ENCODE data around the gene PHLDA2. TPM values are rescaled to one million over a fixed set of nuclear protein-coding genes. Genes with fewer than 3 reads are reported as not detected.

PHLDA2 gene, protein sequence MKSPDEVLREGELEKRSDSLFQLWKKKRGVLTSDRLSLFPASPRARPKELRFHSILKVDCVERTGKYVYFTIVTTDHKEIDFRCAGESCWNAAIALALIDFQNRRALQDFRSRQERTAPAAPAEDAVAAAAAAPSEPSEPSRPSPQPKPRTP
- total RNA-seq (2016; rRNA removed; fragmentation: Illumina TruSeq; extraction: Trizol) = 0.36 and 0.55 TPM in 2 replicates
- total RNA-seq (2016; cell fraction: cytosol; rRNA removed; fragmentation: Illumina TruSeq; extraction: Trizol; ENCODE audit: low read depth) = 0.40 TPM in 1 of 2 replicates, not detected in the other
- 0.27 and 0.56 TPM in 2 replicates for total RNA-seq (2016; cell fraction: insoluble cytoplasmic fraction; rRNA removed; fragmentation: Illumina TruSeq; extraction: Trizol)
- total RNA-seq (2016; cell fraction: membrane; rRNA removed; fragmentation: Illumina TruSeq; extraction: Trizol) = 0.31 and 0.65 TPM in 2 replicates
- total RNA-seq (2016; cell fraction: nucleus; rRNA removed; fragmentation: Illumina TruSeq; extraction: Trizol) = not detected in 2 replicates
- polyA plus RNA-seq (2011; rRNA removed) = 0.78 and 1.5 TPM in 2 replicates
- 2.2 and 3.8 TPM in 2 replicates for polyA plus RNA-seq (2011; cell fraction: cytosol; rRNA removed)
- polyA plus RNA-seq (2011; cell fraction: nucleus; rRNA removed) = 3.7 and 3.9 TPM in 2 replicates
- polyA plus RNA-seq (2012) = 1.5 and 2.9 TPM in 2 replicates
- 1.1 and 1.5 TPM in 2 replicates for polyA plus RNA-seq (2016; cell fraction: cytosol; fragmentation: Illumina TruSeq; extraction: Trizol; ENCODE audit: low read depth)
- polyA plus RNA-seq (2016; cell fraction: insoluble cytoplasmic fraction; fragmentation: Illumina TruSeq; extraction: Trizol; ENCODE audit: low read depth) = 2.2 and 2.4 TPM in 2 replicates
- 1.2 and 1.5 TPM in 2 replicates for polyA plus RNA-seq (2016; cell fraction: membrane; fragmentation: Illumina TruSeq; extraction: Trizol; ENCODE audit: low read depth)
- 2.0 and 2.5 TPM in 2 replicates for polyA plus RNA-seq (2016; cell fraction: nucleus; fragmentation: Illumina TruSeq; extraction: Trizol; ENCODE audit: insufficient read depth, low read depth)
- 1.2 and 12.9 TPM in 2 replicates for polyA minus RNA-seq (2011; rRNA and poly(A)+ RNA removed; ENCODE audit: low replicate concordance)
- 0.88 and 1.4 TPM in 2 replicates for polyA minus RNA-seq (2011; cell fraction: cytosol; rRNA and poly(A)+ RNA removed)
- polyA minus RNA-seq (2011; cell fraction: nucleus; rRNA and poly(A)+ RNA removed) = 0.64 and 0.87 TPM in 2 replicates
- Bru-seq, nascent RNA = percentile 43 among the genes with signal in this experiment
- percentile 77 among the genes with signal in this experiment for BruChase-seq, experiment 1, labeled RNA remaining after a 6-hour chase
- percentile 56 among the genes with signal in this experiment for BruChase-seq, experiment 2, labeled RNA remaining after a 2-hour chase
- long read RNA-seq, experiment 1, partial matches to known transcripts = 0 of 4 reads
- long read RNA-seq, experiment 1, other reads (novel, unspliced or antisense) = 0 of 4 reads
- long read RNA-seq, experiment 2, transcript PHLDA2-201 (2 exons, 955 nt) = major isoform, 48 of 49 reads
- long read RNA-seq, experiment 2, partial matches to known transcripts = 0 of 49 reads
- long read RNA-seq, experiment 2, other reads (novel, unspliced or antisense) = 1 of 49 reads

- H3K9me3 ChIP-seq (ENCODE audit: low read length) = no peaks in the 10 kb centered on the region
- in situ Hi-C loops (cut with HindIII; ENCODE audit: extremely low pct_ligation_motif_present, low pct_unique_long_range_greater_than_20kb) (no loop called here), intact Hi-C loops (cut with micrococcal nuclease; ENCODE audit: unreplicated experiment) (no loop called here)
- 40% methylated on average over 6 of the region's 113 CpGs for WGBS (ENCODE audit: low lambda C conversion rate)
- ChIA-PET POLR2A (interaction anchor here (1.1 to 2.3 kb wide), 3 partner anchors 26 to 63 kb away, joined by 4 to 18 read pairs (median 5); partner anchors contain the start of gene NAP1L4), CTCF (ENCODE audit: low intra/inter-chr PET ratio, low total read pairs) (no interaction called here)
- no peak within 1 kb of the TSS for H2AFZ ChIP-seq (ENCODE audit: low read length)
- ATAC-seq (no peak), FAIRE-seq (no peak), DNase-seq (ENCODE audit: low spot score) (no peak)
- peaks cover 7 to 32% of the 10 kb centered on the region in 2 experiments for H3K27me3 ChIP-seq (ENCODE audit: control insufficient read depth in 1 of 2, insufficient read depth in 2 of 2, low read length in 2 of 2)
- peak within 1 kb of the TSS; percentile 49 to 70 (median 62) for H3K4me3 ChIP-seq (replicated peaks in 1 of 3; ENCODE audit: insufficient read depth in 1 of 3, low read depth in 2 of 3, low read length in 3 of 3)
- H3K4me2 ChIP-seq (ENCODE audit: low read depth, low read length) = peak within 1 kb of the TSS; percentile 88
- H4K20me1 ChIP-seq (ENCODE audit: insufficient read depth, low read length) = 0 out of 2 replicates have a peak, but pooled peaks cover under 1% of the 10 kb centered on the region
- TSS peak; percentile 90 for BruUV-seq (replicated peaks)
- no peaks in the 10 kb centered on the region for H3K36me3 ChIP-seq (replicated peaks in 1 of 2; ENCODE audit: control insufficient read depth in 1 of 2, insufficient read depth in 2 of 2, low read length in 2 of 2)
- H3K9ac ChIP-seq (ENCODE audit: insufficient read depth, low read depth, low read length) = peak within 1 kb of the TSS; percentile 47
- H3K4me1 ChIP-seq (ENCODE audit: insufficient read depth, low read length) = peaks cover 22% of the 10 kb centered on the region
- H3K27ac ChIP-seq (ENCODE audit: extremely low read length, insufficient read depth, low read length) = no peak within 1 kb of the TSS
- no peaks in the 10 kb centered on the region for H3K79me2 ChIP-seq (ENCODE audit: insufficient read depth, low read length)
- TF ChIP-seq ZNF3 (CRISPR knock-in tag; IDR thresholded peaks at IDR 0.05) (no peak), ZNF777 (CRISPR knock-in tag; IDR thresholded peaks at IDR 0.05) (peak; percentile 19), GABPB1 (CRISPR knock-in tag; IDR thresholded peaks at IDR 0.05) (peak; percentile 78), FOSL2 (CRISPR knock-in tag; IDR thresholded peaks at IDR 0.05) (0 out of 2 replicates have a peak, but pooled peaks have one; percentile 11), FOXC1 (CRISPR knock-in tag; IDR thresholded peaks at IDR 0.05; ENCODE audit: borderline replicate concordance) (no peak), NKX3-1 (CRISPR knock-in tag; IDR thresholded peaks at IDR 0.05) (no peak), MED8 (CRISPR knock-in tag; IDR thresholded peaks at IDR 0.05; ENCODE audit: insufficient replicate concordance) (no peak), ZNF510 (CRISPR knock-in tag; IDR thresholded peaks at IDR 0.05; ENCODE audit: low read depth) (no peak), AGO2 (optimal IDR thresholded peaks at IDR 0.05; ENCODE audit: low read depth, low read length) (peak; percentile 34), JUND (CRISPR knock-in tag; IDR thresholded peaks at IDR 0.05) (no peak), HNRNPLL (IDR thresholded peaks at IDR 0.05; ENCODE audit: low read depth, low read length, poor library complexity, severe bottlenecking) (peak; percentile 45), ONECUT2 (CRISPR knock-in tag; IDR thresholded peaks at IDR 0.05) (0 out of 2 replicates have a peak, but pooled peaks have one; percentile 36), HOXA3 (CRISPR knock-in tag; IDR thresholded peaks at IDR 0.05) (peak; percentile 47; the same call in 1 of the 2 replicates), POLR2G (IDR thresholded peaks at IDR 0.05; ENCODE audit: low read depth, low read length) (peak; percentile 78)
- TF ChIP-seq, protein P1, sequence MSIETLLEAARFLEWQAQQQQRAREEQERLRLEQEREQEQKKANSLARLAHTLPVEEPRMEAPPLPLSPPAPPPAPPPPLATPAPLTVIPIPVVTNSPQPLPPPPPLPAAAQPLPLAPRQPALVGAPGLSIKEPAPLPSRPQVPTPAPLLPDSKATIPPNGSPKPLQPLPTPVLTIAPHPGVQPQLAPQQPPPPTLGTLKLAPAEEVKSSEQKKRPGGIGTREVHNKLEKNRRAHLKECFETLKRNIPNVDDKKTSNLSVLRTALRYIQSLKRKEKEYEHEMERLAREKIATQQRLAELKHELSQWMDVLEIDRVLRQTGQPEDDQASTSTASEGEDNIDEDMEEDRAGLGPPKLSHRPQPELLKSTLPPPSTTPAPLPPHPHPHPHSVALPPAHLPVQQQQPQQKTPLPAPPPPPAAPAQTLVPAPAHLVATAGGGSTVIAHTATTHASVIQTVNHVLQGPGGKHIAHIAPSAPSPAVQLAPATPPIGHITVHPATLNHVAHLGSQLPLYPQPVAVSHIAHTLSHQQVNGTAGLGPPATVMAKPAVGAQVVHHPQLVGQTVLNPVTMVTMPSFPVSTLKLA (IDR thresholded peaks at IDR 0.05) = no peak
Measured at GRCh38 chr11:2928605-2929530, at the start of gene PHLDA2. Gene PHLDA2, minus strand, starts transcription at chr11:2929420. Its CDS starts 56 bp downstream, at chr11:2929364.

Measured in HepG2 (cell line).